HepG2 (cell line): ENCODE measurements around the gene RCCD1. TPM values are rescaled to one million over a fixed set of nuclear protein-coding genes. Genes with fewer than 3 reads are reported as not detected.

ENCODE experiments used
- BRCA1 ChIP-seq: sonication (generic); formaldehyde crosslinking; IDR thresholded peaks from 2 replicates; pipeline ENCODE4 v1.4.0; 2020; ENCODE audit warnings: missing genetic modification reagents
- CHD4 ChIP-seq: fragments of 200-600 bp; sonication (generic); IDR thresholded peaks from 2 replicates; pipeline ENCODE4 v1.7.0; 2017; ENCODE audit warnings: mild to moderate bottlenecking, low read length, borderline replicate concordance
- CREM ChIP-seq, 2 experiments: sonication (generic) in 1 of 2; formaldehyde crosslinking in 1 of 2; IDR thresholded peaks; 2 replicates each; pipeline versions ENCODE4 v1.4.0 to v1.6.1; 2016 to 2020; ENCODE audit warnings: antibody characterized with exemption in 1 of 2, mild to moderate bottlenecking in 1 of 2, missing genetic modification reagents in 1 of 2
- FOSL2 ChIP-seq: sonication (generic); formaldehyde crosslinking; IDR thresholded peaks from 2 replicates; pipeline ENCODE4 v1.4.0; 2020; ENCODE audit warnings: missing genetic modification reagents
- HIC2 ChIP-seq: sonication (generic); formaldehyde crosslinking; IDR thresholded peaks from 2 replicates; pipeline ENCODE4 v1.9.0; 2022; ENCODE audit warnings: low read depth, missing genetic modification reagents
- KLF12 ChIP-seq: sonication (generic); formaldehyde crosslinking; IDR thresholded peaks from 2 replicates; pipeline ENCODE4 v1.4.0; 2020; ENCODE audit warnings: missing genetic modification reagents, borderline replicate concordance
- MLXIP ChIP-seq: sonication (generic); formaldehyde crosslinking; IDR thresholded peaks from 2 replicates; pipeline ENCODE4 v1.9.0; 2021; ENCODE audit warnings: missing genetic modification reagents, borderline replicate concordance
- MTERF4 ChIP-seq: sonication (generic); formaldehyde crosslinking; IDR thresholded peaks from 2 replicates; pipeline ENCODE4 v1.8.0; 2023; ENCODE audit warnings: mild to moderate bottlenecking, missing genetic modification reagents
- PHF8 ChIP-seq: sonication (generic); formaldehyde crosslinking; IDR thresholded peaks from 2 replicates; pipeline ENCODE4 v1.5.0; 2020; ENCODE audit warnings: missing genetic modification reagents
- PLRG1 ChIP-seq: fragments of 450-650 bp; conservative IDR thresholded peaks from 2 replicates; pipeline ENCODE4 v1.6.1; 2016
- TAF15 ChIP-seq: fragments of 200-400 bp; formaldehyde crosslinking; IDR thresholded peaks from one replicate; pipeline ENCODE4 v1.6.1; 2018; ENCODE audit warnings: mild to moderate bottlenecking, low read depth, low read length; ENCODE audit not compliant: poor library complexity, severe bottlenecking
- TARDBP ChIP-seq: sonication (generic); formaldehyde crosslinking; IDR thresholded peaks from 2 replicates; pipeline ENCODE4 v1.8.0; 2022; ENCODE audit warnings: mild to moderate bottlenecking, missing genetic modification reagents
- TCF7L2 ChIP-seq: IDR thresholded peaks from 2 replicates; pipeline ENCODE4 v1.6.1; 2011; ENCODE audit warnings: mild to moderate bottlenecking, low read depth, low read length, moderate library complexity
- U2AF1 ChIP-seq: fragments of 200-400 bp; formaldehyde crosslinking; optimal IDR thresholded peaks from 2 replicates; pipeline ENCODE3; 2017; ENCODE audit warnings: mild to moderate bottlenecking, low read depth, low read length
- YEATS2 ChIP-seq: sonication (generic); formaldehyde crosslinking; IDR thresholded peaks from 2 replicates; pipeline ENCODE4 v1.4.0; 2020; ENCODE audit warnings: missing genetic modification reagents, borderline replicate concordance
- ZBTB4 ChIP-seq: sonication (generic); formaldehyde crosslinking; IDR thresholded peaks from 2 replicates; pipeline ENCODE4 v1.4.0; 2020; ENCODE audit warnings: missing genetic modification reagents, mild to moderate bottlenecking, borderline replicate concordance
- ZFY ChIP-seq: sonication (generic); formaldehyde crosslinking; IDR thresholded peaks from 2 replicates; pipeline ENCODE4 v1.4.0; 2020; ENCODE audit warnings: missing genetic modification reagents
- ZNF556 ChIP-seq: sonication (generic); formaldehyde crosslinking; IDR thresholded peaks from 2 replicates; pipeline ENCODE4 v1.4.0; 2020; ENCODE audit warnings: mild to moderate bottlenecking, missing genetic modification reagents, borderline replicate concordance
- ZNF724P ChIP-seq: sonication (generic); formaldehyde crosslinking; IDR thresholded peaks from 2 replicates; pipeline ENCODE4 v1.8.0; 2022; ENCODE audit warnings: missing genetic modification reagents, borderline replicate concordance
- ZNF761 ChIP-seq: sonication (generic); formaldehyde crosslinking; conservative IDR thresholded peaks from 2 replicates; pipeline ENCODE4 v1.4.0; 2020; ENCODE audit warnings: mild to moderate bottlenecking, missing genetic modification reagents
- polyA plus RNA-seq, 8 experiments: library from polyadenylated mRNA; depleted of rRNA in 3 of 8; stranded (reverse) in 7 of 8; unstranded in 1 of 8; fragments of >200 nt; fragmentation: Illumina TruSeq in 4 of 8; extraction: Trizol in 4 of 8; gene quantifications; 2 replicates each; pipeline versions ENCODE4 v1.2.1 to v1.2.3, GENCODE V29; 2011 to 2016; ENCODE audit warnings: low read depth in 4 of 8, missing spikeins in 1 of 8, mixed read lengths in 1 of 8; ENCODE audit not compliant: insufficient read depth in 1 of 8
- total RNA-seq, 5 experiments: library from RNA; depleted of rRNA; stranded (reverse); fragments of >200 nt; fragmentation: Illumina TruSeq; extraction: Trizol; gene quantifications; 2 replicates each; pipeline ENCODE4 v1.2.3, GENCODE V29; 2016; ENCODE audit warnings: low read depth in 1 of 5

The RCCD1 gene
- total and polyA plus RNA-seq, 2 of the 13 experiments (the other 11 are each of a cell fraction or from before 2014, with no cell fraction given) = 14.1 to 15.1 TPM

- TF ChIP-seq ZBTB4 (CRISPR knock-in tag) (no peak), PHF8 (CRISPR knock-in tag) (peak; percentile 85), ZNF556 (CRISPR knock-in tag) (no peak), TCF7L2 (no peak), ZFY (peak; percentile 94), KLF12 (CRISPR knock-in tag) (peak; percentile 84), PLRG1 (no peak), CREM (IDR thresholded peaks at IDR 0.05) (no peak), CREM (CRISPR knock-in tag; IDR thresholded peaks at IDR 0.05) (no peak), BRCA1 (CRISPR knock-in tag) (0 out of 2 replicates have a peak, but pooled peaks have one; percentile 47), ZNF761 (CRISPR knock-in tag) (no peak), MLXIP (CRISPR knock-in tag) (peak; percentile 96), YEATS2 (CRISPR knock-in tag) (peak; percentile 76), CHD4 (peak; percentile 48; the same call in 1 of the 2 replicates), FOSL2 (CRISPR knock-in tag) (no peak), TARDBP (CRISPR knock-in tag) (peak; percentile 23; the same call in 1 of the 2 replicates), ZNF724P (CRISPR knock-in tag) (0 out of 2 replicates have a peak, but pooled peaks have one; percentile 72), MTERF4 (CRISPR knock-in tag) (no peak), HIC2 (CRISPR knock-in tag) (peak; percentile 53; the same call in 1 of the 2 replicates), TAF15 (peak; percentile 44), U2AF1 (no peak)
Observed at GRCh38 chr15:90954712-90955623, at the start of gene RCCD1 (continued).
